ENCODE measurements around the gene HDAC9.

DNA sequence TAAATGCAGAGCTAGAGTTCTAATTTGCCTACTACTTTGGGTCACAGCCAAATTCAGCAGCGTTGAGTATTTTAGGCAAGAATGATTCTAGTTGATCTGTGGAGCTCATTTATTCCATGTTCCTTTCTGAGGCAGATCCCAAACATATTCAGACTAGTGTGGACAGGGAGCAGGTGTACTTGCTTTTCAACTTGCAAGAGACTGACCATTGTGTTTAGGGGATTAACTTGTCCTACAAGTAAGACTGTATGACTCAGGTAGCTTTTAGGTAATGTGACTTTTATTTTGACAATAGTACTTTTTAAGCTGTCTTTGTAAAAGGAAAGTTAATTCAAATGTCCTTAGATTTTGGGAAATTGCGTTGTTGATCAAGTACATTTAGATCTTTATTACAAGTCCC, 336.4 kb downstream of the HDAC9 start:
- TF ChIP-seq, protein P1, sequence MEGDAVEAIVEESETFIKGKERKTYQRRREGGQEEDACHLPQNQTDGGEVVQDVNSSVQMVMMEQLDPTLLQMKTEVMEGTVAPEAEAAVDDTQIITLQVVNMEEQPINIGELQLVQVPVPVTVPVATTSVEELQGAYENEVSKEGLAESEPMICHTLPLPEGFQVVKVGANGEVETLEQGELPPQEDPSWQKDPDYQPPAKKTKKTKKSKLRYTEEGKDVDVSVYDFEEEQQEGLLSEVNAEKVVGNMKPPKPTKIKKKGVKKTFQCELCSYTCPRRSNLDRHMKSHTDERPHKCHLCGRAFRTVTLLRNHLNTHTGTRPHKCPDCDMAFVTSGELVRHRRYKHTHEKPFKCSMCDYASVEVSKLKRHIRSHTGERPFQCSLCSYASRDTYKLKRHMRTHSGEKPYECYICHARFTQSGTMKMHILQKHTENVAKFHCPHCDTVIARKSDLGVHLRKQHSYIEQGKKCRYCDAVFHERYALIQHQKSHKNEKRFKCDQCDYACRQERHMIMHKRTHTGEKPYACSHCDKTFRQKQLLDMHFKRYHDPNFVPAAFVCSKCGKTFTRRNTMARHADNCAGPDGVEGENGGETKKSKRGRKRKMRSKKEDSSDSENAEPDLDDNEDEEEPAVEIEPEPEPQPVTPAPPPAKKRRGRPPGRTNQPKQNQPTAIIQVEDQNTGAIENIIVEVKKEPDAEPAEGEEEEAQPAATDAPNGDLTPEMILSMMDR (IDR thresholded peaks at IDR 0.05) = no peak
- no peak for TF ChIP-seq EP300 (IDR thresholded peaks at IDR 0.05; ENCODE audit: borderline replicate concordance in 1 of 2, low read depth in 1 of 2, low read length in 1 of 2)
- no peak for TF ChIP-seq RFX5 (IDR thresholded peaks at IDR 0.05; ENCODE audit: low read length)

All from SK-N-SH (cell line).